Renal cortex interstitium (tissue), 11 donors: Measurements from ENCODE around the gene FAM161B. TPM values are rescaled to one million over a fixed set of nuclear protein-coding genes. Genes with fewer than 3 reads are reported as not detected.

ENCODE experiments used
- DNase-seq, 11 donors: peaks; one replicate each; pipeline ENCODE4 v3.0.0-alpha.2; 2013; ENCODE audit warnings: low read depth in 9 of 11, low spot score in 4 of 11; ENCODE audit errors: extremely low read depth in 1 of 11
- polyA plus RNA-seq, 3 donors: library from polyadenylated mRNA; unstranded; fragments of 120-200 nt; gene quantifications; one replicate each; pipeline ENCODE4 v1.2.1, GENCODE V29; 2013; ENCODE audit not compliant: insufficient read length in 3 of 3

FAM161B gene
- polyA plus RNA-seq, 3 donors = 11.8 to 15.6 (median 14.3) TPM

- no peak for DNase-seq
Observed at GRCh38 chr14:73887694-73888459, 62.0 kb downstream of the FAM161B start.

GRCh38 chr14:73887318-73887616 lies 62.6 kb downstream of the FAM161B start:
- peak in 3 of 11 donors; percentile 2 to 21 (median 11) for DNase-seq

- DNase-seq = peak; percentile 86 to 93 (median 89)
Observed at GRCh38 chr14:73886449-73887317, 63.2 kb downstream of the FAM161B start, which contains the start of gene ZNF410. Gene ZNF410 (plus strand): TSS chr14:73886859. CDS start chr14:73892176, 5,317 bp downstream.

GRCh38 chr14:73884438-73885190 lies 65.3 kb downstream of the FAM161B start:
- no peak for DNase-seq

Other genes with a start within 250 kb of the FAM161B start
- 10 to 100 TPM; 79.5 to 96.4 (median 90.5) TPM for gene PNMA1, start 235.7 kb downstream of the FAM161B start, polyA plus RNA-seq
- 10 to 100 TPM; 14.7 to 31.6 (median 16.8) TPM for gene PTGR2, start 98.3 kb downstream of the FAM161B start, polyA plus RNA-seq
- 10 to 100 TPM; 54.2 to 59.8 (median 58.1) TPM for gene ZNF410, start 63.2 kb downstream of the FAM161B start, polyA plus RNA-seq
- gene COQ6, start 208 bp upstream of the FAM161B start, polyA plus RNA-seq = 10 to 100 TPM; 29.0 to 37.5 (median 30.9) TPM
- gene ENTPD5, start 69.2 kb upstream of the FAM161B start, polyA plus RNA-seq = 10 to 100 TPM; 56.1 to 59.3 (median 59.1) TPM
- gene BBOF1, start 69.3 kb upstream of the FAM161B start, polyA plus RNA-seq = 10 to 100 TPM; 13.5 to 20.4 (median 19.9) TPM
- 100 to 1,000 TPM; 107 to 122 (median 109) TPM for gene ALDH6A1, start 134.4 kb upstream of the FAM161B start, polyA plus RNA-seq
- 10 to 100 TPM; 17.1 to 22.1 (median 19.0) TPM for gene LIN52, start 134.9 kb upstream of the FAM161B start, polyA plus RNA-seq